Measurements from ENCODE around the gene MFNG. TPM values are rescaled to one million over a fixed set of nuclear protein-coding genes. Genes with fewer than 3 reads are reported as not detected.

The MFNG gene
- total RNA-seq, 1 experiment from 2014 or later, result not detected

DNA sequence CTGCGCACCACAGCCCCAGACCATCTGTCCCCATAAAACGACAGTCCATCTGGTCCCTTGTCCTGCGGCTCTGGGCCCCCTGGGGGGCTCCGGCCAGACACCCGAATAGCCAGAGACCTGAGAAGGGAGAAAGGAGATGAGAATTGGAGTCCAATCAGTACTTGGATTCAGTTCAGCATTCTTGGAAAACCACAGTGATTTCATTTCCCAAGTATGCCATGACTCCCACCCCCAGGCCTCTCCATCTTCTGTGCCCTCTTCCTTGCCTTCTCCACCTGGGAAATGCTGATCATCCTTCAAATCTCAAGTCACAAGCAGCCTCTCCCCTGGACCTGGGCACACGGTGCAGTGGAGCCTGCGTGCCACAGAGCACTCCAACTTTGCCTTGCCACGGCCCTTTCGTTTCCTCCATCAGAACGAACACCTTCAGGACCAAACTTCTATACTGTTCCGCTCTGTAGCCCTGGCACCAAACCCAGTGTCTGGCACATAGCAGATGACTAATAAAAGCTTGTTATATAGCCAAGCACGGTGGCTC is 10.9 kb upstream of the MFNG start:
- peak; percentile 98 for DNase-seq (ENCODE audit: low read depth)

DNA sequence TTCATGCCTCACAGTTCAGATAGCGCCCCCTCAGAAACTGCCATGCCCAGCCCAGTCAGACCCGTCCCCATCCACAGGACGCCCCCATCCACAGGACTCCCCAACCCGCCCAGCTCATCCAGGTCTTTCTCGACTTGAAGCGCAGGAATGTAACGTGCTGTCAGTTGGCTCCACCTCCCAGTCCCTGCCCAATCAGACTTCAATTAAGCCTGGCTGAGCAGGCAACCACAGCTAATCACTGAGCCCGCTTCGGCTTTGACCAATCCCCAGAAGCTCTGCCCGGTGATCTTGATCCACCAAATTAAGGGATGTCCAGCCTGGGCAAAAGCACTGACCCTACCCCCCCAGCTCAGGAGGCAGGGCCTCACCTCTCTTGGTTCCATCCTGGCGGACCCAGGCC is 10.5 kb upstream of the MFNG start:
- peak; percentile 69 for DNase-seq (ENCODE audit: low read depth)

DNA sequence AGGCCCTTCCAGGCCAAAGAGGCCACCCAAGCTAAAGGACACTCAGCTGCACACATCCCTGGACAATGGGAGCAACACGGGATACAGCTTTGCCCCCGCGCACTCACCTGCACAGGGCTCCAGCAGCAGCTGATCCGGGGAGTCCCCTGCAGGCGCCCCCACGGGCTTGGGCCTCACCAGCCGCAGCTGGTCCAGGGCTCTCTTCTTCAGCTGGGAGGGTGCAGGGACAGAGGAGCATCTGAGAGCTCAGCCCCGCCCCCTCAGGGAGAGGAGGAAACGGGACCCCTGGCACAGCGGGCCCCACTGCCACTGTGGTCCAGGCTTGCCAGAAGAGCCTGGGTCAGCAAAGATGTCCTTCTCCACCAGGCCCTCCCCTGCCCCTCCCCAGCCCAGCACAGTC is 7.8 kb upstream of the MFNG start:
- DNase-seq (ENCODE audit: low read depth), result no peak

DNA sequence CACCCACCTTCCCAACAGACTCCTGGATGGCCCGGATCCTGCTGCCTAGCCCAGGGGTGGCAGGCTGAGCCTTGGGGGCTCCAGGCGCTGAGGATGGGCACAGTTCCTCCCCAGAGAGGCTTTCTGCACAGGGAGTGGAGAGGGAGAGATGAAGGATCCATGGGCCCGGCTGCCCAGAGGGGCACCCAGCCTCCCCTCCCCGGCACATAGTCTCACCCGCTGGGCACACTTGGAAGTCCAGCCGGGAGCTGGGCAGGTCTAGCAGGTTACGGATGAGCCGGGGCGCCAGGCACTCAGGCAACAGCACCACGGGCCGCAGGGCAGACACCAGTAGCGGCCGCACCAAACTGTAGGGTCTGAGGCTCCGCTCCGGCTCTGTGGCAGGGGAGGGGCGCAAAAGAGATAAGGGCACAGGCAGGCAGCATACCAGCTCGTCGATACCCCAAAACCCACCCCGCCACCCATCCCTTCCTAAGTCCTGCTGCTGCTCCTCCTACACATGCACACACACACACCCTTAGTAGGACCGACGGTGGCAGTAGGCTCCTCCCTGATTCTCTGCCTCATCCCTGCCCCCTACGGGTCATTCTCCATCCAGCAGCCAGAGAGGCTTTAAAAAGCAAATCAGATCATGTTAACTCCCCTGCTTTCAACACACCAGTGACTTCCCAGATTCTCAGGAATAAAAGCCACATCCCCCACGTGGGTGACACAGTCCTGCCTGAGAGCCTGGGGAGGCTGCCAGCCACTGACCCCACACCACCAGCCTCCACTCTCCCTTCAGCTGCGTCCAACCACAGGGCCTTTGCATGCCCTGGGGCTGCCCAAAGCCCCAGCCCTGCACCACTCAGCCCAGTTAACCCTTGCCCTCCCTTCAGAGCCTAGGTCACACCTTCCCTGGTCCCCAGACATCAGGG is 6.5 kb upstream of the MFNG start:
- DNase-seq (ENCODE audit: low read depth), result peak; percentile 61

DNA sequence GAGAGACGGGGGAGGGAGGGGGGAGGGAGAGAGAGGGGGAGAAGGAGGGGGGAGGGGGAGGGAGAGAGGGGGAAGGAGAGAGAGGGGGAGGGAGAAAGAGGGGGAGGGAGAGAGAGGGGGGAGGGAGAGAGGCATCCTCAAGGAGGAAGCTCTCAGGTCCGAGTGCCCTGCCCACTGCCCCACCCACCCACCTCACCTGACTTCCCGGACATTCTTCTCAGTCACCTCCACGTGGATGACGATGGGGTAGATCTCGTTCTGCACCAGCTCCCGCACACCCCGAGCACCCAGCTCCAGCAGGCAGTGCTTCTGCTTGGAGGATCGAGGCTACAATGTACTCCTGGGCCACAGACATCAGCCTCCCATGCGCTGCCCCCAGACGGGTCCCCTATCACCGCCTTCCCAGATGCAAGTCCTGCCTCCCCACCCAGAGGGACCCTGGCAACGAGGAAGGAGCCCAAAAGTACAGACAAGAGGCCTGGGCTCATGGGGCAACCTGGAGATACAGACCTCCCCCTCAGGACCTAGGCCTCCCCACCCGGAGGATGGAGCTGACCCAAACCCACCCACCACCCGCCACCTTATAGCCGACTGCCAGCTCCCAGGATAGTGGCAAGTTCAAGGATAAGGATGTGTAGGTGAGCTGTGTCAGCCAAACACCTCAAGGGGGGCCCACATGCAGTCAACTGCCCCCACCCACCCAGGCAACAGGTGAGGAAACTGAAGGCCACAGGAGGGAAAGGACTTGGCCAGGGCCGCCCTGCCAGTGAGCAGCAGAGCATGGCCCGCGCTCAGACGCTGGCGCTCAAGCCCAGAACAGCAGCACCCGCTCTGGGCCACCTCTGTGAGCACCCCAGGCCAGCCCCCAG is 5.6 kb upstream of the MFNG start:
- DNase-seq (ENCODE audit: low read depth), result no peak

DNA sequence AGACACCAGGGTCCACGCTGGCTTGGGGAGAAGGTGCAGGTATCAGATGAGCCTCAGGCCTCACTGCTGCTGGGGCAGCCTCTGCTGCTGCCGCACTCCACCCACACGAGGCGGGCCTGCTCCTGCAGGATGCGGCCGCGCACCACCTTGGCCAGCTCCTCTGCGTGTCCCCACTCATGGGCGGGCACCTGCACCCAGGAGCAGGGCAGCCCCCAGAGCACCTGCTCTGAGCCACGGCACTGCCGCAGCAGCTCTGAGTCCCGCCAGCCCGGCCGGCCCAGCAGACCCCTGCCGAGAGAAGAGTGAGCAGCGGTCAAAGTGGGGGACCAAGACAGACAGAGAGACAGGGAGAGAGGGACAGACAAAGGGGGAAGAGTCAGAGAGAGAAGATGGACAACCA is 4.9 kb upstream of the MFNG start:
- no peak for DNase-seq (ENCODE audit: low read depth)

DNA sequence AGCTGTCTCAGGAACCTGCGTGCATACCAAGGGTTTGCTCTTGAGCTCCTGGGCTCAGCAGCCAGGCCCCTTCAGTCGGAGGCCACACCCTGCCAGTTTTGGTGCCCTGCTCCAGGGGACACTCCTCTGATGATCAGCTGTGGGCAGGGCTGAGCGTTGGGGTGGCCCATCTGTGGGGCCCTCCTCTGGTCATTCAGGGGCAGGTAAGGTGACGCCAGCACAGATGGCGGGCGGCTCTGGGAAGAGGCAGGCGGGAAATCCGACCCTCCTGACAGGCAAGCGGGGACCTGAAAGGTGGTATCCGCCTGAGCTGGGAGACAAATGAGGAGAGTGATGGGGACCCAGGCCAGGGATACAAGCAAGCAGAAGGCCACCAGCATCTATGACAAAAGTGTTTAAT is 3.8 kb upstream of the MFNG start:
- no peak for DNase-seq (ENCODE audit: low read depth)

DNA sequence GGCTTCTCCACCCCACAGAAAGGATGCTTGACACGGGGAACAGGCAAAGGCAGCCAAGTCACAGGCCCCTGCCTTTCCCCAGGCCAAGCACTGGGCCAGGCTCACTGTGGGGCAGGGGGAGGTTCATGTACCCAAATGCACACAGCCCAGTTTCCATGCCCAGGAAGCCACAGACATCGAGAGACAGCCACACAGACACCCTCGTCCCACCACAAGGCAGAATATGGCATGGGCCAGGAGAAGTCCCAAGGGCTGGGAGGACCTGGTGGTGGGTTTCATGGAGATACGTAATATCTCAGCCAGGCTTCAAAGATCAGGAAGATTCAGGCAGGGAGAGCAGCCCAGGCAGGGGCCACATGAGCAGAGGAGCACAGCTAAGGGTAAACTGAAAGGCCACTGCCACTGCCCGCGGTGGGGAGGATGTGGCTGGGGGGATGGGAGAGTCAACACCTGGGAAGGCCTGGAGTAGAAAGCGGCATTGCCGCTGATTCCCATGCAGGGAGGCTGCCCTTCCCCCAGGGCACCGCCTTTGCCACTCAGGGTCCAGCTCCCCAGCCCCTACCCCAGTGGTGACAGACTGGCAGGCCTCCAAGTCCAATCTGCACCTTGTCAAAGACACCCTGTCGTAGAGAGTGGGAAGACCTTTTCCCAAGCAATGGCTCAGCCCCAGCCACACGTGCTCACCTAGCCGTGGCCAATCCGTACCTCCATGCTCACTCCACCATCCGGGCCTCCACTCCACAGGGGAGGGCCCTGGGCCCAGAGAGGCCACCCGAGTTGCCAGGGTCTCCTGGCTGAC is 2.4 kb upstream of the MFNG start:
- no peak for DNase-seq (ENCODE audit: low read depth)

DNA sequence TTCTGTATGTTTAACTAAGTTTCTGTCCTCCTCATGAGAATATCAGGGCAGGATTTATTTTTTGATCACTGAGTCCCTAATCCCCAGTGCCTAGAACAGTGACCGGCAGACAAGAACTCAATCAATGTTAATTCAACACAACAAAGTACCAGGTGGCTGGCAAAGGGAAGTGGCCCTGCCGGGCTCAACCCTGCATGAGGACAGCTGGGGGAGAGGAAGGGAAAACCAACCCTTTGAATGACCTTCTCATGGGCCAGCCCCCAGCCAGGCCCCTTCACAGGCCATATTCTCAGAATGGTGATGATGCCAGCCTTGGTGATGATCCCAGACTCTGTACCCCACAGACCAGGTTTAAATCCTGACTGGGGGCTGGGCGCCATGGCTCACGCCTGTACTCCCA is 1.4 kb upstream of the MFNG start:
- no peak for DNase-seq (ENCODE audit: low read depth)

DNA sequence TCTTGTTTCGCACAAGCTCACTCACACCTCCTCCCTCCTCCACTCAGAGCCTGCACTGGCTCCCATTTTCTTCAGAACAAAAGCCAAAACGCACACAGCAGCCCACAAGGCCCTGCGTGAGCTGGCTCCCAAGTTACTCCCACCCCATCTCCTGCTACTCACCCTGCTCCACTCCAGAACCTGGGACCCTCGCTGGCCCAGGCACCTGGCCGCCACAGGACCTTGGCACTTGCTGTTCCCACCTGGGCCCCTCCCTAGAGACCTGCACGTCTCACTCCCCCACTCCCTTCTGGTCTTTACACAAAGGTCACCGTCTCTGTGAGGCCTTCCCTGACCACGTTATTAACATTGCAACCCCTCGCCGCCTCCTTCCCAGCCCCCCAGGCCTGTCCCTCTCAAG is 945 bp upstream of the MFNG start:
- no peak for DNase-seq (ENCODE audit: low read depth)

DNA sequence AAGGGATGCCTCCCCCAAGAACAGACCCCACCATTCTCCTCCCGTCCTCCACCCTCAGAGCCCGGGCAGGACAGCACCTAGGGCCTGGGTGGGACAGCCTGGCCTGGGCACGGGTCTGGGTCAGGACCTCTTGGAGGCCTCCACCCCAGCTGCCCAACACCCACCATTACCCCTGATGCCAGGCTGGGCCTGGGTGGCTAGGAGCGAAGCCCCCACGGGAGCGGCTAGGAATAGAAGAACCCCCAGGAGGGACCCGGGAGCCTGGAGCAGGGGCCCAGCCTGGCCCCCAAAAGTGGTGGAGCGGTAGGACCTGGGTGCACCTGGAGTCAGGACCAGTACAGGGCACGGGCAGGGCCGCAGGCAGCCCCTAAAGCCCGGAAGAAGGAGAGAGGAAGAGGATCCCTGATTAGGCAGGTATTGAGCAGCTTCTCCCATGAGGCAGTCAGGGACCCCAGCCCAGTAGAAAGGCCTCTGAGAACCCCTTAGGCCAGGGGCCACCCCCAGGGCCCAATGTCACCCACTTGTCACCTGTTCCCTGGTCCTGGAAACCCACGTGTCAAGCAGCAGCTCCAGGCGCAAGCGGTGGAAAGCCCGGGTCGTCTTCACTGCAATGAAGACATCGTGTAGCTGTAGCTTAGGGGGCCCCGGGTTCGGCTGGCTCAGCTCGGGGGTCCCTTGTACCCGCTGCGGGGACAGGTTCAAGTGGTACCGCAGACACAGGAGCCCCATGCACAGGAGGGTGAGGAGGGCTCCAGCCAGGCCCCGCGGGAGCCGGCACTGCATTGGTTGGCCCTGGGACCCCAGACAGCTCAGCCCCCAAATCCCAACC is 575 bp downstream of the MFNG start:
- DNase-seq (ENCODE audit: low read depth), result no peak

DNA sequence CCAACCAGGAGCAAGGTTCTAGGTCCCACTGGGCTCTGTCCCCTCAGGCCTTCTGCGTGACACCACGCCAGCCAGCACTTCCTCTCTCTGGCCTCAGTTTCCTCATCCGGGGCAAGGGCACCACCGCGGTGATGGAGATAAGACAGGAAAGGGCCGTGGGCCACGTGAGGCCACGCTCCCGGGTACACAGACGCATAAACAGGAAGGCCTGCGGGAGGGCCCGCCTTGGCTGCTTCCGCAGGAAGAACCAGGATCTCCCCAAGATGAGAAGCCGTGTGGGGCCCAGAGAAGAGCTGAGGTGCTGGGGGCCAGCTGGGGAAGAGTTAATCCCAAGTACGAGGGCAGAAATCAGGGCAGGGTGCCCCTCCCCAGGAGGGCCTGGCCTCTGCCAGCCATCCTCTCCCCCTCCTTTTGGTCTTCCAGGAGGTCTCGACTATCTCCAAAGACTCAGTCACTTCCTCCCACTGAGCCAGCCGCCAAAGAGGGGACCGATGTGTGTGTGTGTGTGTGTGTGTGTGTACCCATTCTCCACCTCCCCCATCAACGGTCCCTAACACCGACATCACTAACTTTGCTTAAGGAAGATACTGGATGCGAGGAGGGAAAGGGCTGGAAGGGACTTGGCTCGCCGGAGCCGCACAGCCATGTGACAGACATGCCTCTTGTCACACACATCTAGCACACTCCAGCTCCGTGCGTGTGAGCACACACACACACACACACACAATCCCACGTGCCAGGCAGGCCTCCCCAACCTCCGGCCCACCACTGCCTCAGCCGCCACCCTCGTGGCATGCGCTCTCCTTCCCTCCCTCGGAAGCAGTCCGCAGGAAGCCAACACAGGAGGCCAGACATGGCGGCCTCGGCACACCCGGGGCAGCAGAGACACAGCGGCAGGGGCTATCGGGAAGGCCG is 1.4 kb downstream of the MFNG start:
- DNase-seq (ENCODE audit: low read depth), result no peak

DNA sequence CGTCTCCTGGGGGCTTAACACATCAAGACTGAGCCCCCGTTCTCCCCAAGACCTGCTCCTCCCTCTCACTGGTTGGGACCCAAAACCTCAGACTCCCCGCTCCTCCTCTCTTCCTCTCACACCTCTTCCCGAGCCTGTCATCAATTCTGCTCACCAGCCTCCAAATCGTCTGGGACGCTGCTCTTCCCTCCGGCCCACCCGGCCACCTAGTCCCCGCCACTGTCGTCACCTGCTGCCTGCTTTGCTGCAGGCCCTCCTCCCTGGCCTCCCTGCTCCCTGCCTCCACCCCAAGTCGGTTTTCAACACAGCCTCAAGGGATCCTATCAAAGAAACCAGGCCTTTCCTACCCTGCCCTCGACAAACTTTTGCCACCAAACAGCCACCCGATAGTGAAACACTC is 3.1 kb downstream of the MFNG start:
- DNase-seq (ENCODE audit: low read depth), result no peak

DNA sequence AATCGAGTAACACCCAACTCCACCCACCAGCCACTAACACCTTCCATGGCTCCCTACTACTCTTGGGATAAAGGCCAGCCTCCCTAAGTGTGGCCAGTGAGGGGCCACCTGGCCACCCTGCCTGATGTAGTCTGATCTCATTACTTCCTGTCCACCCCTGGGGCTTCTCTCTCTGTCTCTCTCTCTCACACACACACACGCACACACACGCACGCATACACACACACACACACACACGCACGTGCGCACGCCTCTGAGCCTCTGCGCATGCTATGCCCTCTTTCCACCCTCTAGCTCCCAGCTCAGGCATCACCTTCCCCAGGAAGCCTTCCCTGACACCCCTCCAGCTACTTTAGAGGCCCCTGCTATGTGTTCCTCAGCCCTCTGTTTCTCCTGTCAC is 3.9 kb downstream of the MFNG start:
- no peak for DNase-seq (ENCODE audit: low read depth)

DNA sequence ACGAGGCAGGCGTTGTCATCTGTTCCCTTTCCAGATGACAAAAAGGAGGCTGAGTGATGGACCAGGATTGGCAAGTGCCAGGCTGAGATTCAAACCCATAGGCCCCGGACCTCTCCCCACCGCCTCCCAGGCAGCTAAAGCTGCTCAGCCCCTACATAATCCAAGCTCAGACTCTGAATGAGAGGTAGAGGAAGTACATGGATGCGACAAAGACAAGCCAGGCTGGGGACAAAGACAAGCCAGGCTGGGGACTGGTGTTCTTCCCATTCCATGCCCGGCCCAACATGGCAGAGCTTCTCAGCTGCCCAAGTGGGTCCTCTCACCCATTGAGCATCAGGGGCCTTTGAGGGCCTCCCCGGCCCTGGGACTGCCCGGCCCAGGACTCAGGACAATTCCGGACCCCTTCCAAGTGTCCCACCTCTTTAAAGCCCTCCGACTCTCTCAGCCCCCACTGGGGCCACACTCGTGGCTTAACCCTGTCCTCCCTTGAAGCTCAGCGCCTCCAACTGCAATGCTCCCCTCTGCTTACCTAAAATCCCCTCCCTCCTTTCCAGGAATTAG is 4.8 kb downstream of the MFNG start:
- DNase-seq (ENCODE audit: low read depth), result no peak

DNA sequence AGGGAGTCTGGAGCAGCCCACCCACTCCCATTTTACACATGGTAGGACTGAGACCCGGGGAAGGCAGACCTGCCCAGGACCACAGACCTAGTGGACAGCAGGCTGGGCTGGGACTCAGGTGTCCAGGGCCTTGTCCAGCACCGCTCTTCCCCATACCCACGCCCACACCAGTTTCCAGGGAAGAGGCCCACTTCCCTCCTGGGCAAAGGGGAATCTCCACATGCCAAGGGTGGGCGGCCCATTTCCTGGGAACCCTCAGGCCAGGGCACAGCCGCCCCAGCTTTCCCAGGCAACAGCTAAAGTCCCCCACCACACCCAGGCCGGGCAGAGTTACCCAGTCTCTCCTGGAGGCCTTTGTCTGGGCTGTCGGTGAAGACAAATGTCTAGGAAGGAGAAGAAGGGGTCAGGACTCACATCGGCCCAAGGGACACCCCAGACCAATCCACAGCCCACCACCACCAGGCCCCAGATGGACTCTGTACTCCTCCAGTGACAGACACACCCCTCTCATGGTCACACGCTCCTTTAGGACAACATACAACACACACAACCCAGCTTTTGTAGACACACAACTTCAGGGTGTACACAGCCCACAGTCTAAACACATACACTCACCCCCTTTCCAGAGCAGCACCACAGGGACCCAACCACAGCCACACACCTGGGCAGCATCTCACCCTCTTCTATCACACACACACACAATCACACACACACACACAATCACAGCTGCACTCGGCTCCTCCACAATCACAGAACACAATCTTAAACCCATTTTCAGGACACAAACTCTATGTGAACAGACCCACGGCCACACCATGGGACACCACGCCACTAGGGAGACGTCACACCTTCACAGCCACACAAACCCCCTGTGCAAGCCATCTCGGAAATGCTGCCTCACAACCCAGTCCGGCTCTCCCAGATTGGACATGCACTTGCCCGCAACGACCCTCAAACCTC is 5.5 kb downstream of the MFNG start:
- DNase-seq (ENCODE audit: low read depth), result no peak

DNA sequence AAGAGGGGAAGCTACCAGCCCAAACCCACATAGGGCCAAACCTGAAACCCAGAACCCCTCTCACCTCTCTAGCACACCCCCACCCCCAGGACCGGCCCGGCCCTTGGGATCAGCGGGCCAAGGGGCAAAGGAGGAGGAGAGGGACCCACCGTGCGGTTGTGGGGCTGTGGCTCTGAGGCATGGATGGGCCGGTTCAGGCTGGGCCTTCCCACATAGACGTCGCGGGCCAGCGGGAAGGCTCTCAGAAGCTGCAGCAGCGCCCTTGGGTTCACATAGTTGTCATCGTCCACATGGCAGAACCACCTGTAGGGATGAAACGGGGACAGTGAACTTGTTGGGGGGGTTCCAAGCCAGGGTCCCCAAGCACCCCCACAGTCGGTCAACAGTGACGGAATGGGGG is 7.0 kb downstream of the MFNG start:
- DNase-seq (ENCODE audit: low read depth), result no peak

Data from HT1080 (cell line).